Bronchial epithelial cell (primary cell): ENCODE measurements around the gene PRR20G. TPM values are rescaled to one million over a fixed set of nuclear protein-coding genes. Genes with fewer than 3 reads are reported as not detected.

Experiments
- DNase-seq: peaks from one replicate; pipeline ENCODE4 v3.0.0-alpha.2; 2010; ENCODE audit warnings: low read depth
- FAIRE-seq: peaks from 2 replicates; lab custom pipeline; 2011; peaks lifted over from hg19 to GRCh38; lab: Jason Lieb, UNC
- H3K27me3 ChIP-seq: 2 replicates; pipeline ENCODE4 v1.5.1; 2011; ENCODE audit warnings: low read length; ENCODE audit not compliant: control insufficient read depth, insufficient read depth
- H3K36me3 ChIP-seq: 2 replicates; pipeline ENCODE4 v1.5.1; 2011; ENCODE audit warnings: low read length; ENCODE audit not compliant: control insufficient read depth, insufficient read depth
- H3K4me3 ChIP-seq: 2 replicates; pipeline ENCODE4 v1.5.1; 2011; ENCODE audit warnings: mild to moderate bottlenecking, low read depth, low read length, control low read depth
- total RNA-seq: library from RNA; depleted of rRNA; stranded (reverse); fragments of >200 nt; gene quantifications from 2 replicates; pipeline ENCODE4 v1.2.1, GENCODE V29; 2014
- TF ChIP-seq, protein P1 (sequence below): IDR thresholded peaks from 2 replicates; pipeline ENCODE4 v1.5.1; 2011; ENCODE audit warnings: mild to moderate bottlenecking, moderate library complexity, low read length, control low read depth, inconsistent platforms; ENCODE audit not compliant: insufficient read depth, severe bottlenecking

Gene PRR20G
- total RNA-seq, 1 donor from 2014 or later, result not detected

DNA sequence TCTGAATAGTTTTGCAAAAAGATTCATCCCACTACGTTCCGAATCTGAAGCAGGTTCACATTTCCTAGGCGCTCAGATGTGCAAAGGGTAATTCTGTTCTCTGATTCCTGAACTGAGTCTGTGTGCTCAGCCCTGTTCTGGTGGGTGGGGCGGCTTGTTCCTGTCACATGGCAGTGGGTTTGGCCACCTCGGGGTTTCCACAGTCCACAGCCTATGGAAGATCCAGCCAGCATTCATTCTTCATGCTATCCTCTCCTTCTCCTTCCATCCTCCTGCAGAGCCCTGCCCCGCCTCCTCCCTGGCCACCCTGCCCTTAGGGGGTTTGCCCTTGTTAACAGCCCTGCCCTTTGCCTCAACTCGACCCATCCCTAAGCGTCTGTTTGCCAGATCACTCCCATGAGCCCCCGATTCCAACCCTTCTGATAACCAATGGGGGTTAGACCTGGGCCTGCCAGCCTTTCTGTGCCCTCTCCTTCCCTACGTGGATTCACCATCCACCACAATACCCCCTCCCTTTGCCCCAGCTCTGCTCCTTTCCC lies 31.0 kb downstream of the PRR20G start:
- TF ChIP-seq, protein P1, sequence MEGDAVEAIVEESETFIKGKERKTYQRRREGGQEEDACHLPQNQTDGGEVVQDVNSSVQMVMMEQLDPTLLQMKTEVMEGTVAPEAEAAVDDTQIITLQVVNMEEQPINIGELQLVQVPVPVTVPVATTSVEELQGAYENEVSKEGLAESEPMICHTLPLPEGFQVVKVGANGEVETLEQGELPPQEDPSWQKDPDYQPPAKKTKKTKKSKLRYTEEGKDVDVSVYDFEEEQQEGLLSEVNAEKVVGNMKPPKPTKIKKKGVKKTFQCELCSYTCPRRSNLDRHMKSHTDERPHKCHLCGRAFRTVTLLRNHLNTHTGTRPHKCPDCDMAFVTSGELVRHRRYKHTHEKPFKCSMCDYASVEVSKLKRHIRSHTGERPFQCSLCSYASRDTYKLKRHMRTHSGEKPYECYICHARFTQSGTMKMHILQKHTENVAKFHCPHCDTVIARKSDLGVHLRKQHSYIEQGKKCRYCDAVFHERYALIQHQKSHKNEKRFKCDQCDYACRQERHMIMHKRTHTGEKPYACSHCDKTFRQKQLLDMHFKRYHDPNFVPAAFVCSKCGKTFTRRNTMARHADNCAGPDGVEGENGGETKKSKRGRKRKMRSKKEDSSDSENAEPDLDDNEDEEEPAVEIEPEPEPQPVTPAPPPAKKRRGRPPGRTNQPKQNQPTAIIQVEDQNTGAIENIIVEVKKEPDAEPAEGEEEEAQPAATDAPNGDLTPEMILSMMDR, result no peak

DNA sequence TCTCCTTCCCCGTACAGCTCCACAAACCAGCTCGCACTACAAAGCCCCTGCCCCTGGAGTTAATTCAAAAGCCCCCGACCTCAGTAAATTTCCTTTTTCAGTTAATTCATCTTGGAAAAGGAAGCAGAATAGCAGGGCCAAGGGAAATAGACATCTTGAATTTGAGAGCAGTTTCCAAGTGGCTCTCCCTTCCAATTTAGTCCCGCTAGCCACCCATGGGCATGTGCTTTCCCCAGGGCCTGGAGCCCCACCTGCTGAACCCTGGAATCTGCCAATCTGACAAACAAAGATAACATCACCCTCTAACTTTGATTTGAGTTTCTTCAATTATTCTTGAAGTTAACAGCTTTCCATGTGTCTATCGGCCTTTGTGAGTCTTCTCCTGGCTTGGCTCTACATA lies 31.7 kb downstream of the PRR20G start:
- FAIRE-seq (no peak), DNase-seq (no peak)

More for the DNA sequence above, 31.0 kb downstream of the PRR20G start:
- H3K4me3 ChIP-seq, result no peak overlapping the region
- peaks cover 4% of the 10 kb centered on the region for H3K27me3 ChIP-seq
- no peaks in the 10 kb centered on the region for H3K36me3 ChIP-seq
- DNase-seq (no peak), FAIRE-seq (no peak)

DNA sequence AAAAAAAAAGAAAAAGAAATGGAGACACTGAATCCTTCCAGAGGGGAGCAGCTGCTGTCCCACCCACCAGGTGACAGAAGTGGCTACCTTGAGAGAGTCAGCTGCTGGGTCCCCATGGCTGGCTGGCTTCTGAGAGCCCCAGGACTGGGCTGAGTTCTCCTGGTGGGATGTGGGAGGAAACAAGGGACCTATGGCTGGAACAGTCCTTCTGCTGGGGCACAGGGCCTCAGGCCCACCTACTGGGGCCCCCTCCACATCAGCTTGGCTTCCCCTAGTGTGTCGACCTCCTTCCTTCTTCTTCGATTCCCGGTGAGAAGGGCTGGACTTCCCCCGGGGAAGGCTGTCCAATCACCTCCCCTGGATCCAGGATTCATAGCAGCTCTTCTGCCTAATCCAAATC lies 32.3 kb downstream of the PRR20G start:
- H3K27me3 ChIP-seq, result peaks cover 4% of the 10 kb centered on the region
- TF ChIP-seq, protein P1, result no peak
- FAIRE-seq (no peak), DNase-seq (no peak)
- no peak overlapping the region for H3K4me3 ChIP-seq
- H3K36me3 ChIP-seq, result no peaks in the 10 kb centered on the region

More for the DNA sequence above, 31.7 kb downstream of the PRR20G start:
- TF ChIP-seq, protein P1, result no peak
- no peaks in the 10 kb centered on the region for H3K36me3 ChIP-seq
- no peak overlapping the region for H3K4me3 ChIP-seq
- peaks cover 4% of the 10 kb centered on the region for H3K27me3 ChIP-seq

DNA sequence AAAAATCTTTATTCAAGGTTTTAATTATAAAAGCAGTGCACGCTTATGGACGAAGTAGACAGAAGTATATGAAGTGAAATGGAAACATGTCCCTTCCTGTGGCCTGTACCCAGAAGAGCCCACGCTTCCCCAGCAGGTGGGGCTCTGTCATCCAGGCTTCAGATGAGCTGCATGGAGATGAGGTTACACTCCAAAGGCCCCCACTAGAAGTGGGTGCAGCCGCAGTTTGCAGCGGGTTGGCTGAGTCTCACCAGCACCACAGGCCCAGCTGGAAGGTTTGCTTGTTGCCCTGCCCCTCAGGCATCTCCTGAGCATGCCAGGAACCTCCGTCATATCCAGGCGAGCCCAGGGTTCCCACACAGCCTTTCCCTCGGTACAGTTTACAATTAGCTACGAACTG lies 33.1 kb downstream of the PRR20G start:
- DNase-seq (peak; percentile 25), FAIRE-seq (no peak)
- TF ChIP-seq, protein P1, result peak; percentile 59
- Histone ChIP-seq H3K27me3 (peaks cover 4% of the 10 kb centered on the region), H3K4me3 (no peak overlapping the region), H3K36me3 (no peaks in the 10 kb centered on the region)

DNA sequence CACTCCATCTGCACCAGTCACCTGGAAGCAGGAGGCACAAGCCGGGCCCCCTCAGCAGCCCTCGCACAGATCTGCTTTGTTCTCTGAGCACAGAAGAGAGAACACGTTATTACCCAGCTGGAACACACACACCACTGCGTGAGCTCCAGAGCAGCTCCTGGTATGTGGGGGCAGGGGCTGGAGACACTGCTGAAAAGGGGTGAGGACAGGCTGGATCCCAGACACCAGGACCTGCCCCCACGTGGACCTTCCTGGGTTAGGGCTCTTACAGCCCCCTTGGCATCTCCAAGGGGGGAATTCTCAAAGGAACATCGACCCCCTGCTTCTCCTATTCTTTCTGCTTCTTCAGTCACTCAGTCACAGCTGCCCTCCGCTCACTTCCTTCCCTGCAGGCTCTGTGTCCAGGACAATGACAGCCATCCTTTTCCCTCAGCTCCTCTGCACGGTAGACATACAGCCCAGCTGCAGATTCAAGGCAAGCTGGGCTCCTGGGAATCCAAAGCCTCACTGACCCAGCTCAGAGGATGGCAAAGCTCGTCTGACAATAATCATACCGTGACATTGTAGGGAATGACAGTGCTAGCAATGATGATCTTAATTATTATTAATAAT lies 33.7 kb downstream of the PRR20G start:
- no peak overlapping the region for H3K4me3 ChIP-seq
- no peaks in the 10 kb centered on the region for H3K36me3 ChIP-seq
- DNase-seq, result no peak
- TF ChIP-seq, protein P1, result no peak
- FAIRE-seq, result no peak
- H3K27me3 ChIP-seq, result peaks cover 4% of the 10 kb centered on the region
